MM.1S (cell line): ENCODE data around the gene LRMDA.

Experiments
- EZH2 ChIP-seq: fragments of 300-600 bp; sonication (generic); optimal IDR thresholded peaks from 2 replicates; pipeline ENCODE3; 2017; ENCODE audit warnings: low read depth, mild to moderate bottlenecking, antibody characterized with exemption, low read length, mixed read lengths
- EZH2phosphoT487 ChIP-seq: fragments of 300-600 bp; sonication (generic); IDR thresholded peaks from 2 replicates; pipeline ENCODE4 v1.6.1; 2018; ENCODE audit warnings: antibody characterized with exemption, low read length
- TF ChIP-seq, protein P1 (sequence below): fragments of 300-600 bp; sonication (generic); IDR thresholded peaks from 2 replicates; pipeline ENCODE4 v1.5.1; 2016; ENCODE audit warnings: antibody characterized with exemption, low read length, mixed read lengths

DNA sequence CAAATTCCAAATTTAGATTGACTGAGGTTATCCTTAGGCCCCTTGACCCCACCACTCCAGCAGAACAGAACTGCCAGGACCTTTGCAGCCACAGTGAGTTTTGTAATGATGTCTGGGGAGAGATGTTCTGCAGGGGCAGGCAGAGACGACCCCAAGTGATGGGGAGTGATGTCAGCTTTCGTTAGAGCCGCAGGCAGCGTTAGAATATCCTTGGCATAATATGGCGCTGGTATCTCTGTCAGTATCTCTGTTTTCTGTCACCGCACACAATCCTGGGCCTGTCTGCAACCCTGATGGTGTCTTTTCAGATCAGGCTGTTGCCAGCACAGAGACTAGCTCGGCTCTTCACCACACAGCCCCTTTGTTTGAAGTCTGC lies 1122.6 kb downstream of the LRMDA start:
- TF ChIP-seq, protein P1, sequence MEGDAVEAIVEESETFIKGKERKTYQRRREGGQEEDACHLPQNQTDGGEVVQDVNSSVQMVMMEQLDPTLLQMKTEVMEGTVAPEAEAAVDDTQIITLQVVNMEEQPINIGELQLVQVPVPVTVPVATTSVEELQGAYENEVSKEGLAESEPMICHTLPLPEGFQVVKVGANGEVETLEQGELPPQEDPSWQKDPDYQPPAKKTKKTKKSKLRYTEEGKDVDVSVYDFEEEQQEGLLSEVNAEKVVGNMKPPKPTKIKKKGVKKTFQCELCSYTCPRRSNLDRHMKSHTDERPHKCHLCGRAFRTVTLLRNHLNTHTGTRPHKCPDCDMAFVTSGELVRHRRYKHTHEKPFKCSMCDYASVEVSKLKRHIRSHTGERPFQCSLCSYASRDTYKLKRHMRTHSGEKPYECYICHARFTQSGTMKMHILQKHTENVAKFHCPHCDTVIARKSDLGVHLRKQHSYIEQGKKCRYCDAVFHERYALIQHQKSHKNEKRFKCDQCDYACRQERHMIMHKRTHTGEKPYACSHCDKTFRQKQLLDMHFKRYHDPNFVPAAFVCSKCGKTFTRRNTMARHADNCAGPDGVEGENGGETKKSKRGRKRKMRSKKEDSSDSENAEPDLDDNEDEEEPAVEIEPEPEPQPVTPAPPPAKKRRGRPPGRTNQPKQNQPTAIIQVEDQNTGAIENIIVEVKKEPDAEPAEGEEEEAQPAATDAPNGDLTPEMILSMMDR = no peak
- TF ChIP-seq EZH2phosphoT487 = no peak
- no peak for TF ChIP-seq EZH2
